Skin of body (tissue), 2 donors: ENCODE data around the gene FKBP1A. TPM values are rescaled to one million over a fixed set of nuclear protein-coding genes. Genes with fewer than 3 reads are reported as not detected.

Source experiments
- DNase-seq: peaks from one replicate; lab custom pipeline; 2025; lab: John Stamatoyannopoulos, UW
- total RNA-seq: library from RNA; depleted of rRNA; stranded (reverse); fragments of >200 nt; gene quantifications from one replicate; pipeline ENCODE4 v1.2.3, GENCODE V29; 2014

The FKBP1A gene
- total RNA-seq, 1 donor from 2014 or later = 102 TPM

DNA sequence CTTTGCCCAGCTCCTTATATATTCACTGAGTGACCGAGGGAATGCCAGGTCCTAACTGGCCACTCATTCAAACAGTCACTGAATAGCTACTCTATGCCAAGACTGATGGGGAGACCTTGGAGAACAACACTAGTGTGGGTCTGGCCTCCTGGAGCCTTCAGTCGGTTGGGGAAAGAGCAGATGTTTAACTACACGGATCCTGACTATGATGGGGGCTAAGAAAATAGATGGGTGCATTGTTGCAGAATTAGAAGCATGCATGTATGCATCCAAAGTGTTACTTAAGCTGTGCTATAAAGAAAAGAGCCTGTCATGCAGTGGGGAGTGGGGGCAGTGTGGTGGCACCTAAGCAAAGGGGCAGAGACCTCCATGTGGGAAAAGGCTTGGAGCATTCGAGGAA is 6.5 kb downstream of the FKBP1A start:
- DNase-seq = no peak

DNA sequence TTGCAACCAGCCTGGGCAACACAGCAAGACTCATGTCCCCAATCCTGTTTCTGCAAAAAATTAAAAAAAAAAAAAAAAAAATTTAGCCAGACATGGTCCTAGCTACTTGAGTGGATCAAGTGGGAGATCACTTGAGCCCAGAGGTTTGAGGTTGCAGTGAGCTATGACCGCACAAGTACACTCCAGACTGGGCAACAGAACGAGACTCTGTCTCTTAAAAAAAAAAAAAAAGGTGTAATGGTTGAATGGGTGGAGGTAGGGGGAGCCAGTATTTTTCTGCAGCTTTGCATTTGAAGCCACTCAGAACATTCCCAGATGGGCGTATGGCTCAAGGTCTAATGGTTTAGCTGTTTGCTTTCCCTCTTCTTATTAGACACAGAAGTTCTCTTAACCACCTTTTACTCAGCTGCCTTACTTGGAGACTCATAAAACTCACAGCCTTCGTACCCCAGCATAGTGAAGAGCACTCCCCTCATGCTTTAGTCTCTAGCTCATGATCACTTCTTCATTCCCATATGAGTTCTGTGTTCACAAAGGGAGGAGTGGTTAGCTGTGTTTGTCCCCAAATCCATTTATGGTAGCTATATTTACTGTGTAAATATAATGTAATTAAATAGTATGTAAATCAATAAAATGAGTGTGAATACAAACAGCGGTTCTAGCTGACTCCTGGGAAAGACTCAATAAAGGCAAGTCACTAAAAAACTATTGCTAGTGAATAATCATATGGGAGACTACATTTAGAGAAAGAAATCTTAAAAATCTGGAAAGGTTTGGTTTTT is 9.0 kb downstream of the FKBP1A start:
- DNase-seq = no peak

DNA sequence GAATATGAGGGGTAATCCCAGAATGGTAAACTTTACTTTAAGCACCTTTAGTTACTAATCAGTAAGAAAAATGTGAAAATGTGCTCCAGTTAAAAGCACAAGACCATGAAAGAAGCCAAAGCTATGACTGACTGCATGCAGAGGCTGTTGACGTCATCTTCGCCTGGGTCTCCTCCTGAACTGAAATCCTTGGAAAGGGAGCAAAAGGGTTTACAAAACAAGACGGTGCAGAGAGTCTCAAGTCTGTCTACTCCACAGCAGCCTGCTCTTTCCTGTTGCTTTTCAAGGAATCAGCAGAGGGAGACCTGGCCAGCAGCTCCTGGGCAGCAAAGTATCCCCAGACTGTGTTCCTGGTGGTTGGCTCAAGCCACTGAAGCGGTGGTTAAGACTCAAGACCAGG is 10.2 kb downstream of the FKBP1A start:
- DNase-seq = no peak

DNA sequence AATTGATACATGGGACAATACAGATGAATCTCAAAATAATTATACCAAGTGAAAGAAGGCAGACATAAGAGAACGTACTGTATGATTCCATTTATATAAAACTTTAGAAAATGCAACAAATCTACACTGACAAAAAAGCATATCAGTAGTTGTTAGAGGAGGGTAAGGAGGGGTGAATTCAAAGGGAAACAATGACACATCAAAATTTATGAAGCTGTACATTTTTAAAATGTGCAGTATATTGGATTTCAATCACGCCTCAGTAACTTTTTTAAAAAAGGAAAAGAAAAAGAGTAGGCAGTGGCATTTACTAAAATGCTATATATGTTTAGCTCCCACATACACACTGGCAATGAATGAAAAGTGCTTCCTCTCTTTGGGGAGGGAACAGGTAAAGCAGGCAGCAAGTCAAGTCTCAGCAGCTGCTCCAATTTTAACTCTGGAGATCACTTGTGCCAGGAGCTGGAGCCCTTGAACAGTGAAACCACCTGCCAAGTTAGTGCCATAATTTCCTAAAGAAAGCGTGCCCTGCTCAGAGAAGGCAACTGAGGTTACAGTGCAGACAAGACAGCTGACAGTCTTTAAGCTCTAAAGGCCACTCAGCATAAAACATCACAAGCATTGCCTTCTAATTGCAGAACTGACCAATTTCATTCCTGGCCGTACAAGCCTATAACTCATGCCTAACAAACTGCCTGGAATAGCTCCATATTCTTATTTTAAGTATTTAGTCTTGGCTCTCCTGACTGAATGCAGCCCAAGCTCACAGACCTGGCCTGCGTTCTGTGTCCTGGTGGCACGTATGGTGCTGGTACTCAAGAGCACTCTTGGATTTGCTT is 10.9 kb downstream of the FKBP1A start:
- DNase-seq = no peak

DNA sequence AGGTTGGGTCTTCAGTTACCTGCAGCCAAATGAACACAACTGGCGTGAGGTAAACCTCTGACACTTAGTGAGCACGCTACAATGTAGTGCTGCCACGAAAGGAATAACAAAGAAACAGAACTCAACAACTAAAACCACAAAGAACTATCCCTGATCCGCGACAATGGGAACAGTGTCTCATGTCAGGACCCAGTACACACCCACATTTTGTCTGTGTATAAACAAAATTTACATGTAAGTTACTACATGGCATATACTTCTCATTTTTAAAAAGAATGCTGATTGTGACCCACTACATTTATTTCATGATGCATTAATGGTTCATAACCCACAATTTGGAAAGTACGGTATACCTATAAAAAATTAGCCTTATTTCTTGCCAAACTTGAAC is 14.1 kb downstream of the FKBP1A start:
- no peak for DNase-seq

DNA sequence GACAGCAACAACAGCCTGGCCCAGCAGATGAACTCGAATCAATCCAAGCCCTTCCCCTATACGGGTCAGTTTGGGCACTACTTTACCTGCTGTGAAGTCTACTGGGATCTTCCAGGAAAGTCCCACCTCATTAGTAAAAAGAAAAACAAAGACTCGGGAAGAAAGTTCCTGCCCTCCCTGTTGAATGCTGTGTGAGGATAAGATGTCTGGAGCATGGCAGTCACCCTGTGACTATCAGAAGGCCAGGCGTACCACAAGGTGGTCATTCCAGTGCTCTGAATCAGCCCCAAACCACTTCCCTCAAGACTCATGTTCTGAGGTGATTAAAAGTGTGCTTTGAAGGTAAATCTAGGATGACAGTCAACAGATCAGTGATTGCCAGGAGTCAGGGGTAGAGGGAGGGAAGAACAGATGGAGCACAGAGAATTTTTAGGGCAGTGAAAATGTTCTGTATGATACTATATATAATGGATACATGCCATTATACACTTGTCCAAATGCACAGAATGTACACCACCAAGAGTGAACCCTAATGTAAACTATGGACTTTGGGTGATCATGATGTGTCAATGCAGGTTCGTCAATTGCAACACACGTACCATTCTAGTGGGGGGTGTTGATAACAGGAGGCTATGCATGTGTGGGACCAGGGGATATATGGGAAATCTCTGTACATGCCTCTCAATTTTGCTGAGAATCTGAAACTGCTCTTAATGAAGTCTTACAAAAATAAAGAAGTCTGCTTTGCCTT is 14.7 kb downstream of the FKBP1A start:
- DNase-seq = no peak

DNA sequence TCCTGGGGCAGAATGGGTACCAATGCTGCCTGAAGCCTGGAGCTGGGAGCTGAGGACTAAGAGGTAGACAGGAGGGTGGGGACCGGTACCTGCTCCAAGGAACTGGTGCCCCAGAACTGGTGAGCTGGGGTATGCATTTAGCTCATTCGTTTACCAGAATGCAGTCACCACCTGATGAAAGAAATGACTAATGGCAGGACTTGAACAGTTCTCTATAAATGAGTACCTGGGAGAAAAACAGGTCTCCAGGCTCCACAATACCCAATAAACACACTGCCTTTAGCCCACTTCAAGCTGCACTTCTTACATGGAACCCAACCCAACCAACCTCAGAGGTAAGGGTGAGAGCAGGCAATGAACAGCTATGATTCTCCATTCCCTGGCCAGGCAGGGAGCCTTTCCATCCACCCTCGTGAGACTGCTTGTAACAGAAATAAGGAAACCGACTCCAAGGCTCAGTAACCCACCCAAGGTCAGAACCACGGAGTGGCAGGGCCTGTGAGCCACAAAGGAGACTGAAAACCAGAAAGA is 15.4 kb downstream of the FKBP1A start:
- DNase-seq = no peak

DNA sequence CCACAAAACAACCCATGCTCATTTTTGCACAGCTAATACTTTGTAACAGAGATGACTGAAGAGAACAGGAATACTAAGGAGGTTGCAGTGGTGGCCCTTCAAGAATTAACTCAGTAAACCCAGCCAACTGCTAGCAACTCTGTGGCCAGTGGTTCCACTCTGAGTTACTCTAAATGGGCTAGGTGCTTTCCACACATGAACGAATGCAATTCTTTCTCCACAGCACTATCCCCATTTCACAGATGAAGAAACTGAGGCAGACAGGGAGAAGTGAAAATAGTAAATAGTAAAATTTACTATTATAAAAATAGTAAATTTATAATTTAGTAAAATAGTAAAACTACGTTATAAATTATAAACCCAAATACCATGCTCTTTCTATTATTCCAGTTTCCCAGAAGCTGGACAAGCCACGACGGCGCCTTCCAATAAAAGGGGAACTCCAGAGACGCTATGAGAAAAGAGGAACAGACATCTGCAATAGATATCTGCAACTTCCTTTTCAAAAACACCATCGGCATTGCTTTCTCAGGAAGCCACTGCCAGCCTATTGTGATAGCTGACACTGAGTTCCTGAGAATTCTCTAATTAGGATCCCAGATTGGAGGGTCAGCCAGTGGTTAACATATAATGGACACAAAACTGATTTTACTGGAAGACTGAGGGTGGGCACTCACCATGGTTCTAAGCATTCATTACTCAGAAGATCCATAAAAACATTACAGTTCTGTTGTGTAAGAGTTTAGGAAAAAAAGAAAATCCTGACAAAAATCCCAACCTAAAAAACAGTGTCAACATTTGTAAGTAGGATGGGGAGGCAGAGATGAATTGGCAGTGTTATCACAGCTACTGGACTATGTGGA is 16.2 kb downstream of the FKBP1A start:
- no peak for DNase-seq

DNA sequence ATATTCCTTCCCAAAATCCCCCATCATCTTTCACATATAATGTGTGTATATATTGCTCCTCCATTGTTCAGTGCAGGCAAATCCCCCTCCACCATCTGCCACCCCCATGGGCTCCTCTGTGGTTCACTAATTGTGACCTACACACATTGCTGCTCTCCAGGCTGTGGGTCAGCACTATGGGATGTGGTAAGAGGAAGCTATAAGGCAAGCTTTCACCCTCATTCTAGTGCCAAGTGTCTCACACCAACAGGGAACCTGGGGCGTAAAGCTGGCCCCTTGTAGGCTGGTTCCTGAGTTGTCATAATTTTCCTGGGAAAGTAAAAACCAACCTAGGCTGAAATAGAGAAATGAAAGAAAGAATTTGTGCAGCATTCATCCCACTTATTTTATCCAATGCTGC is 16.8 kb downstream of the FKBP1A start:
- DNase-seq = no peak

DNA sequence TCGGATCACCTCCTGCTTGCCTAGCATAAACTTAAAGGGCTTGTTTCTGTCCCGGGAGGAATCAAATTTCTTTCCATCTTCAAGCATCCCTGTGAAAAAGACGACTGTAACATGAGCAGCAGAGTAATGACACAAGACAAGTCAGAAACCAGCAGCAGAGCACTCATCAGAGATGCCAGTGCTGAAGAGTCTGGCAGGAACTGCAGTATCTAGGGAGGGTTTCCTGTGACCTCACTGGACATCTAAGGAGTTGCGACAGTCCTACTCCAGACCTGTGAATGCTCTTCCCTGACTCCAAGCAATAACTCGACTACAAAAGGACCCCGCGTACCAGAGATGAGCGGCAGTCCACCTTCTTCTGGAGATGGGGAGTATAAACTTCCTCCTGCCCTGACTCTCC is 17.3 kb downstream of the FKBP1A start:
- DNase-seq = no peak

DNA sequence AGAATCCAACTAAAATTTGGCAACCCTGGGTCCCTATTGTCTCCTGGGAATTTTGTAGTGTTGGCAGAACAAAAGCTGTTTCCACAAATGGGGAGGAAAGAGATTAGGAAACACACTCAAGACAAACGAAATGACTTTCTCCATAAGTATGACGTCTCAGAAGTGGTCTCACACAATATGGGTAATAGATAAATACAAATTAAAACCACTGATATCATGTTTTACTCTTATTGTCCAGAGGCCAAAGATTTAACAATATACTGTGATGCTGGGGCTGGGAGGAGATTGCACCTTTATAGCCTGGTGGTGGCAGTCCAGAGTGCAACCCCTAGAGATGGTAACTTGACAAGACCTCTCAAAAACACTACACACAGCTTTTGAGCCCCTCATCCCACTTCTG is 18.6 kb downstream of the FKBP1A start:
- DNase-seq = no peak

DNA sequence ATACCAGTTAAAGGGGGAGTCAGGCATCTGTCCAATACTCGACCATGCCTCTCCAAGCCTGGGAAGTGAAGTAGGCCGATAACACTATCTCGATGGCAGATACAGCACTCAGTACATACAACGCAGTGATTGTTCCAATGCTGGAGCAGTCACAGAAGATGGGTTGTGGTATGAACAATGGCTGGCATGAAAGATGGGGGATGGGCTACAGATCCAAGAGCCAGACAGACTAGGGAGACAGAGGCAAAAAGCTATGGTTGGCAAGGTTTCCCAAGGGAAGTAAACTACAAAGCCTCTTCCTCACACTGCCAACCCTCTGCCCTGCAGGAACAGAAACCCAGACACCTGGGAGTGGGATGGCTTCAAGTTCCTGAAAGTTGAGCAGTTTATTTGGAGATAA is 19.2 kb downstream of the FKBP1A start:
- DNase-seq = no peak

DNA sequence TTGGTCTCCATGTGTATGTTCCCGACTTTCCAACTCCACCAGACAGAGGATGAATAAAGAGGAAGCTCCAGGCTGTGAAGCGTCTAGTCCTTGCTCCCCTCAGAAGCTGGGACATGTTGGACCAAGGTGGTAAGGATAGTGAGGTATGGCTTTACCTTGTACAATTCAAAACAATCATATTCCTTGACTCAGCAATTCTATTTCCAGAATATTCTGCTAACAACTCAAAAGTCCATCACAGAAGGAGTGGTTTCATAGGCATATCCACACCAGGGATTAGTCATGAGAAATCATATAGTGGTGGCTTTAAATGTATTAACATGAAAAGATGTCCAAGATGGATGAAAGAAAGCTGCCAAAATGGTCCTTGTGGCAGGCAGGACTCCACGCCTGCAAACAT is 19.8 kb downstream of the FKBP1A start:
- no peak for DNase-seq

DNA sequence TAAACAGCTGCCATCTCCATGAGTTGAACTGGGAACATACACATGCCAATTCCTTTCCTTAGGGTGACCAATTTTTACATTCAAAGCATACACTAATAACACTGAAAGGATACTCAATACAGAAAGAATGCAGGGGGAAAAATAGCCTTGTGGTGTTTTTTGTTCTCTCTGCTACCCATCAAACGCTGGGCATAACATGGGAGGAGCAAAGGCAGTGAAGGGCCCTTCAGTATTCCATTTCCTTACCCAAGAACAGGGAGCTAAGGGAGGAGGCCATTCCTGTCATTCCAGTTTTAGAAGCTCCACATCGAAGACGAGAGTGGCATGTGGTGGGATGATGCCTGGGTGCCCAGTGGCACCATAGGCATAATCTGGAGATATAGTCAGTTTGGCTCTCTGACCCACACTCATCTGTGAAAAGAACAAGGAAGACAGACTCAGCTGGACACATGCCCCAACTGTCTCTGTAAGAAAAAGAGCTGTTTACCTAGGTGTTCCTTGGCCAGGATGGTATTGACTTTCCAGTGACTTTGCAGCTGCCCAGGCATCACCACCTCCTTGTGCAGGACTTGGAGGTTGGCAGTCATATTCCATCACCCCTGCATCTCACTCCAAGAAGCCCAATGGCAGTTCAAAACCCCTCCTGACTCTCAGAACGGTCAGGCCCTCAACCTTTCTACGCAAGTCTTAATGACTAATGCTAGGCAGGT is 20.9 kb downstream of the FKBP1A start:
- DNase-seq = no peak

DNA sequence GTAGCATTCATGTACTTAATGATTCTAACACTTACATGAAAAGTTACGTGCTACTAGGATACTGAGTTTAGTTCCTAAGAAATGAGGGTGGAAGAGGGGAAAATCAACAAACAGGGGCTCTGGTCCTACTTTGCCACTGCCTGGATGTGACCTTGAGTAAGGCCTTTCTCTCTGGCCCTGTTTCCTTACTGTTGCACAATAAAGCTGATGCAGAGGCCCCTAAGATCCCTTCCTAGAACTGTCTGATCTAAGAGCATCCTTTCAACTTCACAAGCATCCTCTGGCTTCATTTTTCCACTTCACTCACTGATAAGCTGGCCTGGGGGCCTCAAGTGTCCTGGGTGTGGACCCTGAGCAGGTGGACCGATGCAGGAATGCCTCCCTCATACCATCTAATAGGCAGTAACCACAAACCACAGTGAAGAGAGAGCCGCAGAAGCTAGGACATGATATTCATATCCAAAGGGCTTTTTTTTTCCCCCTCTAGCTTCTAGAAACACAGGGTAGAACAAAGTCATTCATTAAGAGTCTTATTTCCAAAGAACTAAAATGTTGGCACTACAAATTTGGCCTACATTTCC is 21.6 kb downstream of the FKBP1A start:
- no peak for DNase-seq

DNA sequence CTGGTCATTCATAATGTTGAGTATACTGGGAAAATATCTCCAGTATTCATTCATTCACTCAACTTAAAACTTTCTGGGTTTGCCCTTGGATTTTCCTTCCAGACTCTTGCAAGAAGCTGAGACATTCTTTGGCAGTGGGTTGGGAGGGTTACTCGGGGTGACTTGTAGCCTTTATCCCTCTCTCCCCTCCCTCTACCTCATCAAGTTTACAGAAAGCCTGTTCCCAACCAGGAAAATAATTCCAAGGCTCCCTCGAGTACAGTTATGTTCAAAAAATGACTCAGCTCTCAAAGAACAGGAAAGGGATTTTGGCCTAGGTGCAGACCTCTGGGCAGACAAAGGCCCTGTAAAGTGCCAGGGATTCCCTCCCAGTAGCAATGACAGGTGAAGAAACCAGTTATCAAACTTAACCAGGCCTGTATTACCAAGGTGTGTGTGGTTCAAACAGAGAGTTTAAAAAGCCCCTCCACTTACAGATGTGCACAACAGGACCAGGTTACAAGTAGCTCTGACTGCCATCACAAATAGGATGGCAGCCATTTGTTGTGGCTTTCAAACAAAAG is 22.2 kb downstream of the FKBP1A start:
- no peak for DNase-seq

DNA sequence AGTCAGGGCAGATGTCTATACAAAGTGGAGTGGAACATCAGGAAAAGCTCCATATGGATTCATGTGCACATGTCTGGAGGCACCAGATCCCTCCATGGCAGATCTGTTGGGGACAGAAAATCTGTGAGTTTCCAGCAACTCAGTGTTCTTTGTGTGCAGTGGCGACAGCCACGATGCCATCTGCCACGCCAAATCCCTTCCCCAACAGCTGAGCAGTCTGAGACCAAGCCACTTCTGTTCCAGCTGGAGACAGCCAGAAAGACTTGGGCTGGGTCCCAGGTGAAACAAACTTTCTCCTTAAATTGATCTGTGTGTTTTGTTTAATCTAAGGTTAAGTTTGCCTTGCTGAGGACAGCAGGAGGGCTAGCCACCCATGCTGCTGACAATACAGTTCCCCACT is 22.9 kb downstream of the FKBP1A start:
- no peak for DNase-seq

DNA sequence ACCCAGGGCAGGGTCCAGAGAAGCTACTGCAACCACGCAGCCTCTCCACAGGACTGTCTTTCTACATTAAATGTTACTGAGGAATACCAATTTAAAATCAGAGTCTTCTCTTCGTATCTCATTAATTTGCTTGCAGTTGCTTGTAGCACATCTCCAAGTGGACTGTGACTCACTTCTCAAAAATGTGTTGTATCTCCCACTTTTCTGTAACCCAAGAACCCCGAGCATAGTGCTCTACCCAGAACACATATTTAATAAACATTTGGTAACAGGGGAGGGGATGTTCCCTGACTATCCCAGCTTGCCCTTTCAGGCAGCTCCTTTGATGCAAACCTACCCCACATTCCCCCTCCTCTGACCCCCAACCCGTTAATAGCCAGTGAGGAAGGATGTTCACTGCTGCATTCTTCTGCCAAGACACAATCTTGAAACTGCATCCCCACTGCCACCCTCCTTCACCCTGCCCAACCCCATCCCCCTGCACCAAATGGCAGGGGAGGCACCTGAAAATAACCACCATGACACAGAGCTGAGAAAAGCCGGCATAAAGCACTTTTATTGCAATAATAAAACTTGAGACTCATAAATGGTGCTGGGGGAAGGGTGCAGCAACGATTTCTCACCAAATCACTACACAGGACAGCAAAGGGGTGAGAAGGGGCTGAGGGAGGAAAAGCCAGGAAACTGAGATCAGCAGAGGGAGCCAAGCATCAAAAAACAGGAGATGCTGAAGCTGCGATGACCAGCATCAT is 24.2 kb downstream of the FKBP1A start:
- DNase-seq = no peak

DNA sequence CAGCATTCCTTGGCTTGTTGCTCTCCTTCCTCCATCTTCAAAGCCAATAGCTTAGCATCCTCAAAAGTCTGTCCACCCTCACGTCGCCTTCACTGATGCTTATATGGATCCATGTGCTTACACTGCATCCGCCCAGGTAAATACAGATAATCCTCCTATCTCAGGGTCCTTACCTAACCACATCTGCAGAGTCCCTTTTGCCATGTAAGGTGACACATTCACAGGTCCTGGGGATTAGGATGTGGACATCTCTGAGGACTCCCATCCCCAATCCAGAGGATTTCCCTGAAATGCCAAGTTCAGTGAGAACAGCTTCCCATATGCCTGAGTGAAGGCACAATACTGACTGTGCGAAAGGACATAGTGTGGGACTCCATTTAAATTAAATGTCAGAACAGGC is 25.4 kb downstream of the FKBP1A start:
- DNase-seq = no peak
